Endothelial cell of umbilical vein (primary cell): ENCODE data around the gene PIGZ. TPM values are rescaled to one million over a fixed set of nuclear protein-coding genes. Genes with fewer than 3 reads are reported as not detected.

Source experiments
- BruUV-seq: library from RNA; stranded (reverse); fragments of 400-500 nt; replicated peaks from 2 replicates; lab custom pipeline; 2021; lab: Mats Ljungman, UMichigan
- CTCF ChIA-PET: fragments of 300-600, 350-600 bp; sonication (Branson Sonifier 250); formaldehyde crosslinking; loops from one replicate; lab custom pipeline; 2021; ENCODE audit warnings: antibody characterized with exemption, inconsistent platforms; lab: Charles Lee
- POLR2A ChIA-PET: fragments of 300-600, 350-600 bp; sonication (Branson Sonifier 250); formaldehyde crosslinking; loops from one replicate; lab custom pipeline; 2021; ENCODE audit warnings: antibody characterized with exemption, inconsistent platforms; lab: Charles Lee
- DNase-seq: peaks from one replicate; pipeline ENCODE4 v3.0.0-alpha.2; 2011; ENCODE audit warnings: low read depth, low spot score
- FAIRE-seq: peaks from 2 replicates; lab custom pipeline; 2011; peaks lifted over from hg19 to GRCh38; lab: Jason Lieb, UNC
- H2AFZ ChIP-seq: 2 replicates; pipeline ENCODE4 v1.6.0; 2012; ENCODE audit warnings: low read depth, low read length, control low read depth, inconsistent platforms
- H3K27ac ChIP-seq: 2 replicates; pipeline ENCODE4 v1.5.1; 2011; ENCODE audit warnings: low read depth, mild to moderate bottlenecking, control low read depth, low read length, moderate library complexity; ENCODE audit not compliant: insufficient read depth
- H3K27me3 ChIP-seq, 2 experiments: 2 replicates each; pipeline versions ENCODE4 v1.6.0 to v1.6.1; 2011; ENCODE audit warnings: low read length in 2 of 2, mixed read lengths in 1 of 2; ENCODE audit not compliant: control insufficient read depth in 2 of 2, insufficient read depth in 2 of 2
- H3K36me3 ChIP-seq, 2 experiments: 2 replicates in 1 of 2; 3 replicates in 1 of 2; pipeline ENCODE4 v1.5.1; 2011; ENCODE audit warnings: low read length in 2 of 2, mild to moderate bottlenecking in 1 of 2, moderate library complexity in 1 of 2; ENCODE audit not compliant: control insufficient read depth in 2 of 2, insufficient read depth in 2 of 2; ENCODE audit errors: extremely low read depth in 1 of 2
- H3K4me1 ChIP-seq: 3 replicates; pipeline ENCODE4 v1.5.1; 2011; ENCODE audit warnings: mild to moderate bottlenecking, low read length; ENCODE audit not compliant: control insufficient read depth, insufficient read depth; ENCODE audit errors: extremely low read depth
- H3K4me2 ChIP-seq: 2 replicates; pipeline ENCODE4 v1.6.1; 2011; ENCODE audit warnings: low read length, control low read depth, mixed read lengths; ENCODE audit not compliant: insufficient read depth
- H3K4me3 ChIP-seq, 3 experiments: fragments of 200-600 bp in 1 of 3; sonication (generic), shearing (Covaris generic) in 1 of 3; replicated peaks in 1 of 3; 2 replicates each; pipeline ENCODE4 v1.5.1; 2011 to 2016; ENCODE audit warnings: control low read depth in 3 of 3, low read length in 3 of 3, mild to moderate bottlenecking in 2 of 3, inconsistent platforms in 1 of 3, low read depth in 1 of 3, moderate library complexity in 1 of 3; ENCODE audit not compliant: insufficient read depth in 1 of 3
- H3K79me2 ChIP-seq: 2 replicates; pipeline ENCODE4 v1.6.0; 2012; ENCODE audit warnings: low read length, inconsistent platforms; ENCODE audit not compliant: control insufficient read depth, insufficient read depth
- H3K9ac ChIP-seq: replicated peaks from 2 replicates; pipeline ENCODE3; 2011; ENCODE audit warnings: low read length, control low read depth; ENCODE audit not compliant: insufficient read depth; ENCODE audit errors: extremely low read depth
- H3K9me1 ChIP-seq: replicated peaks from 3 replicates; pipeline ENCODE4 v1.6.0; 2011; ENCODE audit warnings: mild to moderate bottlenecking, low read length; ENCODE audit not compliant: control insufficient read depth, insufficient read depth; ENCODE audit errors: extremely low read depth
- H3K9me3 ChIP-seq: replicated peaks from 2 replicates; pipeline ENCODE4 v1.5.1; 2012; ENCODE audit warnings: low read length, inconsistent platforms; ENCODE audit not compliant: control insufficient read depth, insufficient read depth
- H4K20me1 ChIP-seq: replicated peaks from 2 replicates; pipeline ENCODE3; 2011; ENCODE audit warnings: mild to moderate bottlenecking, low read length; ENCODE audit not compliant: control insufficient read depth, insufficient read depth; ENCODE audit errors: extremely low read depth
- EZH2 ChIP-seq: IDR thresholded peaks from 2 replicates; pipeline ENCODE4 v1.6.1; 2012; ENCODE audit warnings: borderline replicate concordance, low read depth, mild to moderate bottlenecking, moderate library complexity, low read length, inconsistent platforms; ENCODE audit not compliant: severe bottlenecking
- FOS ChIP-seq: IDR thresholded peaks from 2 replicates; pipeline ENCODE4 v1.6.1; 2011; ENCODE audit warnings: mild to moderate bottlenecking, low read length, moderate library complexity, borderline replicate concordance; ENCODE audit not compliant: insufficient read depth
- GATA2 ChIP-seq: IDR thresholded peaks from 2 replicates; pipeline ENCODE4 v1.7.0; 2011; ENCODE audit warnings: low read depth, mild to moderate bottlenecking, moderate library complexity, mixed read lengths, low read length; ENCODE audit not compliant: insufficient read length, insufficient read depth
- JUN ChIP-seq: IDR thresholded peaks from 2 replicates; pipeline ENCODE4 v1.6.1; 2011; ENCODE audit warnings: borderline replicate concordance, low read depth; ENCODE audit not compliant: insufficient read length, insufficient read depth
- MAX ChIP-seq: IDR thresholded peaks from 2 replicates; pipeline ENCODE4 v1.6.1; 2011; ENCODE audit not compliant: insufficient read depth, insufficient read length
- MYC ChIP-seq: IDR thresholded peaks from one replicate; pipeline ENCODE4 v1.6.1; 2011; ENCODE audit warnings: mild to moderate bottlenecking, low read depth, low read length
- POLR2A ChIP-seq: IDR thresholded peaks from 2 replicates; pipeline ENCODE4 v1.6.1; 2012; ENCODE audit warnings: low read depth, mild to moderate bottlenecking, control low read depth, low read length
- POLR2AphosphoS5 ChIP-seq: IDR thresholded peaks from 2 replicates; pipeline ENCODE4 v1.6.1; 2012; ENCODE audit warnings: low read depth, mild to moderate bottlenecking, control low read depth, low read length, moderate library complexity; ENCODE audit not compliant: insufficient read depth
- dilution Hi-C: fragments of 300-500 bp; cut with MboI; formaldehyde crosslinking; loops from one replicate; pipeline ENCODE4 v1.15.0; 2019; ENCODE audit warnings: low sequenced_read_pairs; ENCODE audit not compliant: extremely low pct_ligation_motif_present
- intact Hi-C: fragments of 100-400 bp; cut with micrococcal nuclease; formaldehyde crosslinking; loops from one replicate; pipeline ENCODE4 v1.10.0; 2022
- polyA plus RNA-seq, 4 experiments: library from polyadenylated mRNA; depleted of rRNA in 3 of 4; stranded (reverse) in 3 of 4; unstranded in 1 of 4; fragments of >200 nt; gene quantifications; 2 replicates each; pipeline versions ENCODE4 v1.2.1 to v1.2.3, GENCODE V29; 2011 to 2012; ENCODE audit warnings: missing spikeins in 1 of 4
- total RNA-seq: library from RNA; stranded (reverse); gene quantifications from 2 replicates; pipeline ENCODE4 v1.2.3, GENCODE V29; 2021
- TF ChIP-seq, protein P1 (sequence below), 2 donors: IDR thresholded peaks; 1 replicate in 1 of 2; 2 replicates in 1 of 2; pipeline ENCODE4 v1.5.1; 2011; ENCODE audit warnings: low read length in 2 of 2, mild to moderate bottlenecking in 2 of 2, moderate library complexity in 2 of 2, control low read depth in 1 of 2, inconsistent platforms in 1 of 2, low read depth in 1 of 2; ENCODE audit not compliant: insufficient read depth in 1 of 2; ENCODE audit errors: extremely low read depth in 1 of 2

PIGZ gene
- total and polyA plus RNA-seq, 2 donors (not counting 3 experiments of a cell fraction or from before 2014, with no cell fraction given) = 6.0 to 6.5 TPM

DNA sequence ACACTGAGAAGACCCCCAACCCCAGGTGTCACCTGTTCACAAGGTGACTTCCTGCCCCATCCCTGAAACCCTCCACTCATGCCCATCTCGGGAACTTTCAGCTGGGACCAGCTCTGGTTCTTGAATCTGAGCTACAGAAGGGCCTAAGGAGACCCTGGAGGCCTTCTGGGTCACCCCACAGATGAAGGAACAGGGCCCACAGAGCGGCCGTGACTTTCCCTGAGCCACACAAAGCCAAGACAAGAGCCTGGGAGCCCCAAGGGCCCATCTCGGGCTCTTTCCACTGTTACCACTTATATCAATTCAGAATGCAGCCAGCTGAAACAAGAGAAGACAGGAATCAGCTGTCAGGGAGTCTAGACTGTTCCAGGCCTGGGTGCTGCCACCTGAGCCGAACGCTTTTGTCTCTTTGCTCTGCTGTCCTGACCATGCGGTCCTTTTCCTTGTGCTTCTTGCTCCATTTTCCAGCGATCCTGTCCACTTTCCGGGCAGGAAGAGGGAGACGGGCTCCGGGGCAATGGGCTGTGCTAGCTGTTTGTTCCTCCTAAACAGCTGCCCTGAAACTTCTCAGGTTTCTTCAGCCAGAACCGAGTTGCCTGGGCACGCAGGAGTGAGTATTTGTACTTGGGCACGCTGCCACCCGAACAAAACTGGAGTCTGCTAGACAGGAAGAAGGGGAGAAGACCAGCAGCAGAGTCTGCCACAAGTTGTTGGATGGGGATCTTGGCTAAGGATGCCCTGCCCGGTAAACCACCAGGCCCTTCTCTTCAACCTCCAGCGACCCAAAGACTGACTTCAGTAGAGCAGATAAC, 28.0 kb upstream of the PIGZ start:
- intact Hi-C loops = no loop called here
- H2AFZ ChIP-seq = no peak overlapping the region
- FAIRE-seq (no peak), DNase-seq (no peak)
- no peak overlapping the region for H3K27ac ChIP-seq
- no peaks in the 10 kb centered on the region for H3K79me2 ChIP-seq
- no peaks in the 10 kb centered on the region for H3K4me1 ChIP-seq
- no peaks in the 10 kb centered on the region for H3K27me3 ChIP-seq
- BruUV-seq = no TSS peak
- H3K9me3 ChIP-seq = no peaks in the 10 kb centered on the region
- no peaks in the 10 kb centered on the region for H3K9me1 ChIP-seq
- ChIA-PET CTCF (interaction anchor here (1.5 kb wide), 1 partner anchor 572 kb away, joined by 4 read pairs; no protein-coding TSS in a partner anchor), POLR2A (no interaction called here)
- H3K4me3 ChIP-seq = no peak overlapping the region
- H4K20me1 ChIP-seq = no peaks in the 10 kb centered on the region
- no peak overlapping the region for H3K4me2 ChIP-seq
- no peak overlapping the region for H3K9ac ChIP-seq
- no peaks in the 10 kb centered on the region for H3K36me3 ChIP-seq
- dilution Hi-C loops = no loop called here
- TF ChIP-seq MYC = no peak
- no peak for TF ChIP-seq GATA2
- TF ChIP-seq MAX = no peak
- no peak for TF ChIP-seq JUN
- TF ChIP-seq POLR2AphosphoS5 = no peak
- no peak for TF ChIP-seq FOS
- no peak for TF ChIP-seq POLR2A
- TF ChIP-seq, protein P1, sequence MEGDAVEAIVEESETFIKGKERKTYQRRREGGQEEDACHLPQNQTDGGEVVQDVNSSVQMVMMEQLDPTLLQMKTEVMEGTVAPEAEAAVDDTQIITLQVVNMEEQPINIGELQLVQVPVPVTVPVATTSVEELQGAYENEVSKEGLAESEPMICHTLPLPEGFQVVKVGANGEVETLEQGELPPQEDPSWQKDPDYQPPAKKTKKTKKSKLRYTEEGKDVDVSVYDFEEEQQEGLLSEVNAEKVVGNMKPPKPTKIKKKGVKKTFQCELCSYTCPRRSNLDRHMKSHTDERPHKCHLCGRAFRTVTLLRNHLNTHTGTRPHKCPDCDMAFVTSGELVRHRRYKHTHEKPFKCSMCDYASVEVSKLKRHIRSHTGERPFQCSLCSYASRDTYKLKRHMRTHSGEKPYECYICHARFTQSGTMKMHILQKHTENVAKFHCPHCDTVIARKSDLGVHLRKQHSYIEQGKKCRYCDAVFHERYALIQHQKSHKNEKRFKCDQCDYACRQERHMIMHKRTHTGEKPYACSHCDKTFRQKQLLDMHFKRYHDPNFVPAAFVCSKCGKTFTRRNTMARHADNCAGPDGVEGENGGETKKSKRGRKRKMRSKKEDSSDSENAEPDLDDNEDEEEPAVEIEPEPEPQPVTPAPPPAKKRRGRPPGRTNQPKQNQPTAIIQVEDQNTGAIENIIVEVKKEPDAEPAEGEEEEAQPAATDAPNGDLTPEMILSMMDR (IDR thresholded peaks at IDR 0.05; ENCODE audit: extremely low read depth in 1 of 2, insufficient read depth in 1 of 2, low read depth in 1 of 2, low read length in 2 of 2) = no peak
- no peak for TF ChIP-seq EZH2
